GM20000 (cell line): ENCODE data around the gene ANKLE2.
A peak's percentile ranks its signal among the peaks of the same experiment; 100 is the strongest.
"Not testable (repeated sequence)": the region's sequence is repeated elsewhere in the genome, so short reads cannot be mapped to it uniquely, and the experiment has no call there.

Experiments used
- DNase-seq: peaks from one replicate; pipeline ENCODE4 v3.0.0; 2012; ENCODE audit warnings: low spot score
- CTCF ChIP-seq: IDR thresholded peaks from 2 replicates; pipeline ENCODE4 v1.5.1; 2012; ENCODE audit warnings: mild to moderate bottlenecking, control low read depth; ENCODE audit errors: extremely low read depth, missing control alignments

ANKLE2 gene

GRCh38 chr12:132695431-132695830, 66.2 kb downstream of the ANKLE2 start:
- no peak for DNase-seq
- no peak for TF ChIP-seq CTCF

DNA sequence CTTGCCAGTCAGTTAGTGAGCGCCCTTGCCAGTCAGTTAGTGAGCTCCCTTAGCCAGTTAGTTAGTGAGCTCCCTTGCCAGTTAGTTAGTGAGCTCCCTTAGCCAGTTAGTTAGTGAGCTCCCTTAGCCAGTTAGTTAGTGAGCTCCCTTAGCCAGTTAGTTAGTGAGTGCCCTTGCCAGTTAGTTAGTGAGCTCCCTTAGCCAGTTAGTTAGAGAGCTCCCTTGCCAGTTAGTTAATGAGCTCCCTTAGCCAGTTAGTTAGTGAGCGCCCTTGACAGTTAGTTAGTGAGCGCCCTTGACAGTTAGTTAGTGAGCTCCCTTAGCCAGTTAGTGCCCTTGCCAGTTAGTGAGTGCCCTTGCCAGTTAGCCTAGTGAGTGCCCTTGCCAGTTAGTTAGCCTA, 66.7 kb downstream of the ANKLE2 start:
- DNase-seq = not testable (repeated sequence)

DNA sequence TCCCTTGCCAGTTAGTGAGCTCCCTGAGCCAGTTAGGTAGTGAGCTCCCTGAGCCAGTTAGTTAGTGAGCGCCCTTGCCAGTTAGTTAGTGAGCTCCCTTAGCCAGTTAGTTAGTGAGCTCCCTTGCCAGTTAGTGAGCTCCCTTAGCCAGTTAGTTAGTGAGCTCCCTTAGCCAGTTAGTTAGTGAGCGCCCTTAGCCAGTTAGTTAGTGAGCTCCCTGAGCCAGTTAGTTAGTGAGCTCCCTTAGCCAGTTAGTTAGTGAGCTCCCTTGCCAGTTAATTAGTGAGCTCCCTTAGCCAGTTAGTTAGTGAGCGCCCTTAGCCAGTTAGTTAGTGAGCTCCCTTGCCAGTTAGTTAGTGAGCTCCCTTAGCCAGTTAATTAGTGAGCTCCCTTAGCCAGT, 69.6 kb downstream of the ANKLE2 start:
- DNase-seq = not testable (repeated sequence)

GRCh38 chr12:132690112-132690511, 71.5 kb downstream of the ANKLE2 start:
- TF ChIP-seq CTCF = no peak
- DNase-seq = no peak

- DNase-seq = no peak
Measured at GRCh38 chr12:132689227-132689626, 72.4 kb downstream of the ANKLE2 start.

DNA sequence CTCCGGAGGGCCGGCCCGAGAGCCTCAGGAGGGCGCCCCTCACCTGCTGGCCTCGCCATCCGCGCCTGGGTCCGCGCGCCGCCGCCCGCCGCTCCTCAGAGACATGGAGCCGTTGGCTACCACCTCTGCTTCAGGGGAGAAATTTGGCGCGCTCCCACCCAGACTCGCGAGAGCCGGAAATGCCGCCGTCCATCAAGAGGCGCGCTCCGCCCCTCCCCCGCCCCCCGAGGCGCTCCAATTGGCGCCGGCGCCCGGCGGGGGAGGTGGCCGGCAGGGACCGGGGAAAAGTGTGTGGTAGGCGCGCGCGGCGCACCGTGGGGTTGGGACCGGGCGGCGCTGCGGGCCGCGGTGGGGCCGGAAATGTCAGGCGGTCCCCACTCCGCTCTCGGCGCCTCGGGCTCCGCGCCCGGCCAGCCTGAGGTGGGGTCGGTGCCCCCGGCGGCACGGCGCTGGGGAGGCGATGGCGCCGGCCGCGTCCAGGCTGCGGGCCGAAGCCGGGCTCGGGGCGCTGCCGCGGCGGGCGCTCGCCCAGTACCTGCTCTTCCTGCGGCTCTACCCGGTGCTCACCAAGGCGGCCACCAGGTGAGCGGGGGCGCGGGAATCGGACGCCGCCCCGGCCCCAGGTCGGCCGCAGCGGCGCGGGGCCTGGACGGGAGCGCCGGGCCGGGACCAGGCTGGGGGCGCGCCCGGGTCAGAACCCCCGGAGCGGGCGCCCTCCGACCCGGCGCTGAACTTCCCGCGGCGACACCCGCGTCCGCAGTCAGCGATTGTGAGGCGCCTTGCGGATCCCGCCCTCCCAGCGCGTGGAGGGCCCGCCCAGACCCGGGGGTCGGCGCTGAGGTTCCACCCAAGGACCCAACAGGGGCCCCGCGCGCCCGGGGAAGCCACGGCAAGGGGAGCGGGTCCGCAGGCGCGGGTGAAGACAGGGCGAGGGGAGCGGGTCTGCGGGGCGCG, 74.1 kb downstream of the ANKLE2 start, which contains the start of the genes POLE and PXMP2:
Gene POLE (minus strand): TSS at position 132 of the 954 bp plus-strand sequence. CDS start 27 bp downstream, at position 105.
Gene PXMP2 (plus strand): TSS at position 377 of the 954 bp plus-strand sequence. CDS start 84 bp downstream, at position 461.
- DNase-seq = peak; percentile 100
- TF ChIP-seq CTCF = no peak

More at GRCh38 chr12:132689227-132689626, 72.4 kb downstream of the ANKLE2 start:
- no peak for TF ChIP-seq CTCF

DNA sequence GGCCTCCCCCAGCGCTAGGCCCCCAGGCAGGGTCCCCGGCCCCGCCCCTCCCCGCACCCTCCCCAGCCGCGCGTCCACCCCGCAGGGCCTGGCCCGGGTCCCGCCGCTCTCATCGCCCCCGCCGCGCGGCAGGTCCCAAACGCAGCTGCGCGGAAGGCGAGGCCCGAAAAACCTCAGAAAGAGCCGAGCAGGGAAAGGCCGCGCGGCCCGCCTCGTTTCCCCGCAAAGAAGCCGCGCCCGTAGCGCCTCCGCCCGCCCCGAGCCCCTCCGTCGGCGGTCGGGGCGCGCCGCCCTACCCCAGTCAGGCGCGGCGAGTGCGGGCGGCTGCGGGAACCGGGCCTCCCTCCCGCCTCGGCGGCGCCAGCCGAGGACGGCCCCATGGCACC, 74.8 kb downstream of the ANKLE2 start:
- no peak for DNase-seq

More for the DNA sequence above, 74.8 kb downstream of the ANKLE2 start:
- TF ChIP-seq CTCF = no peak
